Keratinocyte (primary cell): ENCODE measurements around the gene IL1RL2.

Source experiments
- CTCF ChIP-seq, 3 experiments: IDR thresholded peaks in 1 of 3; conservative IDR thresholded peaks in 1 of 3; optimal IDR thresholded peaks in 1 of 3; 2 replicates in 2 of 3; 3 replicates in 1 of 3; pipeline versions ENCODE3 to v1.5.1; 2011; ENCODE audit warnings: low read length in 3 of 3, mild to moderate bottlenecking in 3 of 3, moderate library complexity in 2 of 3, control low read depth in 1 of 3, inconsistent platforms in 1 of 3; ENCODE audit not compliant: insufficient read depth in 2 of 3; ENCODE audit errors: extremely low read depth in 1 of 3
- EZH2 ChIP-seq: IDR thresholded peaks from one replicate; pipeline ENCODE4 v1.6.1; 2012; ENCODE audit warnings: inconsistent platforms, mild to moderate bottlenecking, low read length, moderate library complexity

DNA sequence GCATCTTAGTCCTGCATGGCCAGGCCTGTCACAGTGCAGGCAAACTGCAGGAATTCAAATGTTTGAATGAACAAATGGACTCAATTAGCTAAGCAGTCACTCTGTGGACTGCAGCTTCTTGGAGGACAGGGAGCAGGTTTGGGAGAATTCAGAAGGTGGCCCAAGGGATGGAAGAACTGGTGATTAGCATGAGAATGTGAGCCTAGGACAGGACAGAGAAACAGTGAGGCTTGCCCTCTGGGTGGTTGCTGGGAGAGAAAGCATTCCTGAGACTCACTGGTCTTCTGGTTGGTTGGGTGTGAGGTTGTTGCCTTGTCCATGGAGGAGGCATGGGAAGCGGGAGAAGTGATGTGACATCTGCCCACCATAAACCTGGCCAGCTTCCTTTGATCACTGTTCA is 13.7 kb downstream of the IL1RL2 start:
- no peak for TF ChIP-seq CTCF (optimal IDR thresholded peaks at IDR 0.05 in 1 of 3, IDR thresholded peaks at IDR 0.05 in 1 of 3, conservative IDR thresholded peaks at IDR 0.05 in 1 of 3; ENCODE audit: extremely low read depth in 1 of 3, insufficient read depth in 2 of 3, low read length in 3 of 3)
- no peak for TF ChIP-seq EZH2
